Measurements from ENCODE around the gene CADPS2. TPM values are rescaled to one million over a fixed set of nuclear protein-coding genes. Genes with fewer than 3 reads are reported as not detected.

CADPS2 gene
- total and polyA plus RNA-seq, 2 donors (not counting 1 experiment from before 2014, with no cell fraction given), result not detected

GRCh38 chr7:122485856-122486255 lies 400.4 kb downstream of the CADPS2 start:
- TF ChIP-seq CTCF (IDR thresholded peaks at IDR 0.05) (no peak), EZH2 (IDR thresholded peaks at IDR 0.05; ENCODE audit: borderline replicate concordance, insufficient read depth, low read depth, low read length, poor library complexity, severe bottlenecking) (no peak)
- CTCF ChIA-PET, result no interaction called here
- H3K4me1 ChIP-seq (ENCODE audit: control insufficient read depth in 2 of 2, insufficient read depth in 2 of 2, low read length in 2 of 2), result no peaks in the 10 kb centered on the region
- H3K9me3 ChIP-seq (ENCODE audit: control extremely low read depth in 1 of 3, control insufficient read depth in 2 of 3, insufficient read depth in 1 of 3, low read length in 2 of 3), result no peaks in the 10 kb centered on the region
- H3K79me2 ChIP-seq (ENCODE audit: control insufficient read depth, insufficient read depth, low read length), result no peaks in the 10 kb centered on the region
- no peaks in the 10 kb centered on the region for H3K4me1 Mint-ChIP-seq
- H3K27ac Mint-ChIP-seq, result no peak overlapping the region
- no peak overlapping the region for H3K4me3 Mint-ChIP-seq
- no peak overlapping the region for H3K4me2 ChIP-seq (replicated peaks; ENCODE audit: low read depth, low read length, poor library complexity, severe bottlenecking)
- H4K20me1 ChIP-seq (ENCODE audit: control insufficient read depth, insufficient read depth, low read length, poor library complexity, severe bottlenecking), result no peaks in the 10 kb centered on the region
- no peak overlapping the region for H3K9ac ChIP-seq (ENCODE audit: low read length)
- intact Hi-C loops (cut with micrococcal nuclease), result no loop called here
- H3K4me3 ChIP-seq (ENCODE audit: control extremely low read depth in 1 of 5, extremely low read depth in 1 of 5, insufficient read depth in 1 of 5, low read depth in 2 of 5, low read length in 4 of 5), result no peak overlapping the region
- no peaks in the 10 kb centered on the region for H3K36me3 ChIP-seq (replicated peaks in 1 of 2; ENCODE audit: control extremely low read depth in 1 of 2, control insufficient read depth in 1 of 2, extremely low read depth in 1 of 2, insufficient read depth in 2 of 2, low read length in 1 of 2)
- H2AFZ ChIP-seq (ENCODE audit: insufficient read depth, low read depth, low read length, poor library complexity, severe bottlenecking), result no peak overlapping the region
- no peaks in the 10 kb centered on the region for H3K27me3 ChIP-seq (replicated peaks in 1 of 4; ENCODE audit: control extremely low read depth in 1 of 4, control insufficient read depth in 3 of 4, insufficient read depth in 4 of 4, low read length in 3 of 4)
- no peaks in the 10 kb centered on the region for H3K9me3 Mint-ChIP-seq (ENCODE audit: insufficient read depth)
- ATAC-seq (ENCODE audit: low read depth), result no peak
- H3K27ac ChIP-seq (ENCODE audit: low read length in 2 of 2), result no peak overlapping the region
- H3K27me3 Mint-ChIP-seq, result no peaks in the 10 kb centered on the region
- POLR2A ChIA-PET, result no interaction called here
- no peak for DNase-seq

GRCh38 chr7:122482212-122482611 lies 404.0 kb downstream of the CADPS2 start:
- H3K27me3 Mint-ChIP-seq, result no peaks in the 10 kb centered on the region
- H4K20me1 ChIP-seq (ENCODE audit: control insufficient read depth, insufficient read depth, low read length, poor library complexity, severe bottlenecking), result no peaks in the 10 kb centered on the region
- no peak overlapping the region for H3K4me2 ChIP-seq (replicated peaks; ENCODE audit: low read depth, low read length, poor library complexity, severe bottlenecking)
- intact Hi-C loops (cut with micrococcal nuclease), result no loop called here
- no peak overlapping the region for H3K27ac ChIP-seq (ENCODE audit: low read length in 2 of 2)
- H3K79me2 ChIP-seq (ENCODE audit: control insufficient read depth, insufficient read depth, low read length), result no peaks in the 10 kb centered on the region
- TF ChIP-seq CTCF (IDR thresholded peaks at IDR 0.05), result no peak
- no peak for TF ChIP-seq EZH2 (IDR thresholded peaks at IDR 0.05; ENCODE audit: borderline replicate concordance, insufficient read depth, low read depth, low read length, poor library complexity, severe bottlenecking)
- no peaks in the 10 kb centered on the region for H3K4me1 ChIP-seq (ENCODE audit: control insufficient read depth in 2 of 2, insufficient read depth in 2 of 2, low read length in 2 of 2)
- ChIA-PET CTCF (no interaction called here), POLR2A (no interaction called here)
- no peaks in the 10 kb centered on the region for H3K9me3 Mint-ChIP-seq (ENCODE audit: insufficient read depth)
- no peak overlapping the region for H3K9ac ChIP-seq (ENCODE audit: low read length)
- H3K4me1 Mint-ChIP-seq, result no peaks in the 10 kb centered on the region
- H3K36me3 ChIP-seq (replicated peaks in 1 of 2; ENCODE audit: control extremely low read depth in 1 of 2, control insufficient read depth in 1 of 2, extremely low read depth in 1 of 2, insufficient read depth in 2 of 2, low read length in 1 of 2), result no peaks in the 10 kb centered on the region
- no peak overlapping the region for H3K4me3 ChIP-seq (ENCODE audit: control extremely low read depth in 1 of 5, extremely low read depth in 1 of 5, insufficient read depth in 1 of 5, low read depth in 2 of 5, low read length in 4 of 5)
- H2AFZ ChIP-seq (ENCODE audit: insufficient read depth, low read depth, low read length, poor library complexity, severe bottlenecking), result no peak overlapping the region
- no peaks in the 10 kb centered on the region for H3K9me3 ChIP-seq (ENCODE audit: control extremely low read depth in 1 of 3, control insufficient read depth in 2 of 3, insufficient read depth in 1 of 3, low read length in 2 of 3)
- DNase-seq (no peak), ATAC-seq (ENCODE audit: low read depth) (no peak)
- no peaks in the 10 kb centered on the region for H3K27me3 ChIP-seq (replicated peaks in 1 of 4; ENCODE audit: control extremely low read depth in 1 of 4, control insufficient read depth in 3 of 4, insufficient read depth in 4 of 4, low read length in 3 of 4)
- H3K27ac Mint-ChIP-seq, result no peak overlapping the region
- no peak overlapping the region for H3K4me3 Mint-ChIP-seq
- 100% methylated on average over 3 of the region's 4 CpGs for WGBS (ENCODE audit: insufficient coverage)
